Measurements from ENCODE around the gene VPS37D. TPM values are rescaled to one million over a fixed set of nuclear protein-coding genes. Genes with fewer than 3 reads are reported as not detected.

Gene VPS37D
- total RNA-seq, 1 experiment from 2014 or later, result 0.85 TPM

- H3K18ac ChIP-seq (ENCODE audit: insufficient read length, low read depth, low read length), result no peak overlapping the region
- H3K4me1 ChIP-seq (ENCODE audit: insufficient read depth, low read length), result no peaks in the 10 kb centered on the region; the same call in 1 of the 2 replicates
- no peak overlapping the region for H4K8ac ChIP-seq (replicated peaks; ENCODE audit: insufficient read length, low read depth, low read length)
- H4K91ac ChIP-seq (ENCODE audit: insufficient read length, low read depth, low read length), result no peak overlapping the region
- no peak overlapping the region; a peak in 1 of 5 replicates for H3K4me3 Mint-ChIP-seq
- H2AK5ac ChIP-seq (ENCODE audit: insufficient read length, low read length), result no peak overlapping the region
- no CpG with 5 or more reads among the region's 7 CpGs for WGBS (ENCODE audit: extremely low coverage, insufficient read length, low lambda C conversion rate)
- no peaks in the 10 kb centered on the region for H3K9me3 Mint-ChIP-seq
- H3K79me2 ChIP-seq (ENCODE audit: insufficient read depth, low read length), result no peaks in the 10 kb centered on the region
- no peak overlapping the region for H2BK12ac ChIP-seq (ENCODE audit: insufficient read length, low read depth, low read length)
- H3K23ac ChIP-seq (ENCODE audit: insufficient read length, low read depth, low read length), result no peak overlapping the region
- no peak overlapping the region for H3T11ph ChIP-seq (ENCODE audit: low read length)
- H2BK5ac ChIP-seq (ENCODE audit: insufficient read length, low read length), result no peak overlapping the region
- H3K14ac ChIP-seq (ENCODE audit: insufficient read depth, low read length), result no peak overlapping the region
- peaks cover 4 to 16% of the 10 kb centered on the region in 2 experiments for H3K4me1 Mint-ChIP-seq
- H3K9ac ChIP-seq (ENCODE audit: extremely low read depth, insufficient read length, low read length), result no peak overlapping the region
- no peak for TF ChIP-seq CTCF (conservative IDR thresholded peaks at IDR 0.05)
- H3K79me1 ChIP-seq (ENCODE audit: insufficient read depth, low read depth, low read length, poor library complexity, severe bottlenecking), result no peaks in the 10 kb centered on the region
- H2BK120ac ChIP-seq (ENCODE audit: low read depth, low read length, poor library complexity, severe bottlenecking), result no peak overlapping the region
- no peak overlapping the region for H3K56ac ChIP-seq (ENCODE audit: insufficient read length, low read depth, low read length)
- peak overlapping the region in 1 of 3 experiments; percentile 48; a peak in 3 of 7 replicates for H3K27ac Mint-ChIP-seq
- H3K27me3 ChIP-seq (ENCODE audit: insufficient read depth, low read length), result no peaks in the 10 kb centered on the region
- H4K5ac ChIP-seq (ENCODE audit: insufficient read length, low read depth, low read length), result no peak overlapping the region
- no peaks in the 10 kb centered on the region for H3K23me2 ChIP-seq (ENCODE audit: insufficient read length, low read depth, low read length, poor library complexity, severe bottlenecking)
- H3K27me3 Mint-ChIP-seq (ENCODE audit: low read depth), result no peaks in the 10 kb centered on the region; the same call in 1 of the 2 replicates
- no peak overlapping the region for H2BK20ac ChIP-seq (ENCODE audit: low read depth, low read length, poor library complexity, severe bottlenecking)
- H3K36me3 Mint-ChIP-seq (ENCODE audit: insufficient read depth in 1 of 3, low read depth in 3 of 3), result peaks cover 39 to 75% (median 62%) of the 10 kb centered on the region in 3 experiments
- no peak overlapping the region for H3K4me2 ChIP-seq (ENCODE audit: insufficient read depth, insufficient read length, low read length)
- no peaks in the 10 kb centered on the region for H3K9me3 ChIP-seq (ENCODE audit: control insufficient read depth, low read depth, low read length)
- DNase-seq, result no peak
- H2BK15ac ChIP-seq (ENCODE audit: low read depth, low read length), result no peak overlapping the region
- H4K20me1 ChIP-seq (ENCODE audit: control insufficient read depth, insufficient read depth, insufficient read length), result no peaks in the 10 kb centered on the region
- H2AFZ ChIP-seq (ENCODE audit: low read length), result no peak overlapping the region
- H3K4ac ChIP-seq (ENCODE audit: low read depth, low read length), result no peak overlapping the region
- H3K27ac ChIP-seq (ENCODE audit: insufficient read length, low read depth, low read length), result no peak overlapping the region
Measured at GRCh38 chr7:73698410-73698809, 30.8 kb downstream of the VPS37D start.

Data from H9 (cell line).